ENCODE measurements around the gene PRR11. TPM values are rescaled to one million over a fixed set of nuclear protein-coding genes. Genes with fewer than 3 reads are reported as not detected.

PRR11 gene
- polyA plus RNA-seq, 1 experiment = 20.2 TPM

GRCh38 chr17:59151006-59151405, 4.5 kb upstream of the PRR11 start:
- Histone ChIP-seq H3K4me3 (ENCODE audit: low read depth, low read length) (no peak overlapping the region; the same call in 1 of the 2 replicates), H3K27ac (ENCODE audit: low read depth, low read length) (no peak overlapping the region), H3K27me3 (ENCODE audit: control insufficient read depth, insufficient read depth, low read length) (no peaks in the 10 kb centered on the region), H3K9me3 (ENCODE audit: control insufficient read depth, insufficient read depth, low read length) (no peaks in the 10 kb centered on the region)
- CTCF ChIA-PET = no interaction called here
- DNase-seq (ENCODE audit: low read depth, low spot score) = no peak
- no peak for TF ChIP-seq CTCF (IDR thresholded peaks at IDR 0.05; ENCODE audit: low read depth, low read length)
- POLR2A ChIA-PET = interaction anchor here (1.3 kb wide), 1 partner anchor 45 kb away, joined by 3 read pairs; the partner anchor contains the start of gene TRIM37

- Histone ChIP-seq H3K27me3 (ENCODE audit: control insufficient read depth, insufficient read depth, low read length) (no peaks in the 10 kb centered on the region), H3K4me3 (ENCODE audit: low read depth, low read length) (peak overlapping the region; percentile 44), H3K27ac (ENCODE audit: low read depth, low read length) (no peak overlapping the region), H3K9me3 (ENCODE audit: control insufficient read depth, insufficient read depth, low read length) (no peaks in the 10 kb centered on the region)
- no peak for DNase-seq (ENCODE audit: low read depth, low spot score)
- TF ChIP-seq CTCF (IDR thresholded peaks at IDR 0.05; ENCODE audit: low read depth, low read length) = no peak
- ChIA-PET CTCF (interaction anchor here (0.6 kb wide), 1 partner anchor 13 kb away, joined by 3 read pairs; no protein-coding TSS in a partner anchor), POLR2A (interaction anchor here (1.3 kb wide), 1 partner anchor 46 kb away, joined by 3 read pairs; the partner anchor contains the start of gene TRIM37)
Measured at GRCh38 chr17:59151591-59151990, 4.0 kb upstream of the PRR11 start.

GRCh38 chr17:59152925-59153324, 2.6 kb upstream of the PRR11 start:
- Histone ChIP-seq H3K27ac (ENCODE audit: low read depth, low read length) (no peak overlapping the region), H3K4me3 (ENCODE audit: low read depth, low read length) (peak overlapping the region; percentile 92)

GRCh38 chr17:59154292-59154720, 1.2 kb upstream of the PRR11 start:
- DNase-seq (ENCODE audit: low read depth, low spot score) = no peak
- no peak for TF ChIP-seq CTCF (IDR thresholded peaks at IDR 0.05; ENCODE audit: low read depth, low read length)
- peak overlapping the region; percentile 97 for H3K27ac ChIP-seq (ENCODE audit: low read depth, low read length)
- CTCF ChIA-PET = no interaction called here
- POLR2A ChIA-PET = interaction anchor here (1.2 to 2.1 kb wide), 4 partner anchors 48 to 523 kb away, joined by 4 to 12 read pairs (median 6); partner anchors contain the start of gene TRIM37
- no peaks in the 10 kb centered on the region for H3K9me3 ChIP-seq (ENCODE audit: control insufficient read depth, insufficient read depth, low read length)
- H3K4me3 ChIP-seq (ENCODE audit: low read depth, low read length) = peak overlapping the region; percentile 92
- no peaks in the 10 kb centered on the region for H3K27me3 ChIP-seq (ENCODE audit: control insufficient read depth, insufficient read depth, low read length)

More at GRCh38 chr17:59152925-59153324, 2.6 kb upstream of the PRR11 start:
- ChIA-PET POLR2A (interaction anchor here (0.6 to 1.2 kb wide), 2 partner anchors 46 to 595 kb away, joined by 4 to 10 read pairs; partner anchors contain the start of gene TRIM37), CTCF (no interaction called here)
- no peak for DNase-seq (ENCODE audit: low read depth, low spot score)
- Histone ChIP-seq H3K27me3 (ENCODE audit: control insufficient read depth, insufficient read depth, low read length) (no peaks in the 10 kb centered on the region), H3K9me3 (ENCODE audit: control insufficient read depth, insufficient read depth, low read length) (no peaks in the 10 kb centered on the region)
- no peak for TF ChIP-seq CTCF (IDR thresholded peaks at IDR 0.05; ENCODE audit: low read depth, low read length)

- no peak for TF ChIP-seq CTCF (IDR thresholded peaks at IDR 0.05; ENCODE audit: low read depth, low read length)
- no peak for DNase-seq (ENCODE audit: low read depth, low spot score)
Measured at GRCh38 chr17:59154721-59155438, 666 bp upstream of the PRR11 start, which contains the start of gene SKA2. TSS of gene SKA2 (minus strand) at chr17:59155186. CDS start at chr17:59155163, 23 bp downstream.

More at GRCh38 chr17:59154721-59155438, 666 bp upstream of the PRR11 start, which contains the start of gene SKA2:
- POLR2A ChIA-PET = interaction anchor here (0.9 to 2.1 kb wide), 4 partner anchors 48 to 524 kb away, joined by 3 to 12 read pairs (median 6); partner anchors contain the start of gene TRIM37
- peak within 1 kb of the TSS; percentile 97 for H3K27ac ChIP-seq (ENCODE audit: low read depth, low read length)
- CTCF ChIA-PET = interaction anchor here (0.9 kb wide), 1 partner anchor 11 kb away, joined by 4 read pairs; no protein-coding TSS in a partner anchor
- H3K27me3 ChIP-seq (ENCODE audit: control insufficient read depth, insufficient read depth, low read length) = no peaks in the 10 kb centered on the region
- no peaks in the 10 kb centered on the region for H3K9me3 ChIP-seq (ENCODE audit: control insufficient read depth, insufficient read depth, low read length)
- H3K4me3 ChIP-seq (ENCODE audit: low read depth, low read length) = peak within 1 kb of the TSS; percentile 92
